Prostate gland (tissue), 2 donors: Measurements from ENCODE around the gene NARS2. TPM values are rescaled to one million over a fixed set of nuclear protein-coding genes. Genes with fewer than 3 reads are reported as not detected.
"Not testable (repeated sequence)": the region's sequence is repeated elsewhere in the genome, so short reads cannot be mapped to it uniquely, and the experiment has no call there.

Experiments
- DNase-seq: peaks from one replicate; pipeline ENCODE4 v3.0.0-alpha.2; 2019; ENCODE audit warnings: low spot score
- H3K27ac ChIP-seq, 2 donors: fragments of 200-600 bp; sonication (generic); 2 replicates each; pipeline ENCODE4 v1.5.1; 2017 to 2019
- H3K27me3 ChIP-seq: fragments of 200-600 bp; sonication (generic); replicated peaks from 2 replicates; pipeline ENCODE4 v1.5.1; 2019; ENCODE audit not compliant: insufficient read depth
- H3K36me3 ChIP-seq, 2 donors: fragments of 200-600 bp; sonication (generic); 1 replicate in 1 of 2; 2 replicates in 1 of 2; pipeline versions ENCODE4 v1.5.1 to v1.8.1; 2017 to 2019
- H3K4me1 ChIP-seq: fragments of 200-600 bp; sonication (generic); replicated peaks from 2 replicates; pipeline ENCODE4 v1.5.1; 2019
- H3K4me3 ChIP-seq, 2 donors: fragments of 200-600 bp; sonication (generic); 2 replicates each; pipeline ENCODE4 v1.5.1; 2017 to 2019
- H3K9me3 ChIP-seq: fragments of 200-600 bp; sonication (generic); 2 replicates; pipeline ENCODE4 v1.5.1; 2017
- CTCF ChIP-seq, 4 experiments: fragments of 200-600 bp in 2 of 4; fragments of 450-650 bp in 2 of 4; sonication (generic) in 2 of 4; IDR thresholded peaks; 1 replicate in 3 of 4; 2 replicates in 1 of 4; pipeline ENCODE4 v1.5.1; 2016 to 2019; ENCODE audit warnings: antibody characterized with exemption in 4 of 4, mild to moderate bottlenecking in 2 of 4, moderate library complexity in 2 of 4
- POLR2A ChIP-seq: fragments of 450-650 bp; IDR thresholded peaks from one replicate; pipeline ENCODE4 v1.6.1; 2016; ENCODE audit warnings: antibody characterized with exemption, mild to moderate bottlenecking
- POLR2AphosphoS5 ChIP-seq: sonication (generic); formaldehyde crosslinking; IDR thresholded peaks from one replicate; pipeline ENCODE4 v1.6.1; 2017; ENCODE audit warnings: antibody characterized with exemption
- WGBS: methylation state at CpG from one replicate; pipeline ENCODE4 v1.1.5; 2018; 5-methylcytosine and 5-hydroxymethylcytosine counted together
- intact Hi-C: fragments of 100-400 bp; cut with DNase I; formaldehyde crosslinking; loops from one replicate; pipeline ENCODE4 v1.14.2; 2022
- total RNA-seq, 2 donors: library from RNA; depleted of rRNA; stranded (reverse); fragments of >200 nt; gene quantifications; one replicate each; pipeline ENCODE4 v1.1.0, GENCODE V29; 2016

The NARS2 gene
- total RNA-seq, 2 donors from 2014 or later, result 21.8 to 25.2 TPM

- DNase-seq, result no peak
- Histone ChIP-seq H3K4me3 (no peak overlapping the region), H3K36me3 (no peaks in the 10 kb centered on the region), H3K4me1 (no peaks in the 10 kb centered on the region), H3K9me3 (no peaks in the 10 kb centered on the region), H3K27me3 (no peaks in the 10 kb centered on the region), H3K27ac (no peak overlapping the region)
- TF ChIP-seq POLR2AphosphoS5, result no peak
- TF ChIP-seq CTCF (IDR thresholded peaks at IDR 0.05), result no peak
- TF ChIP-seq POLR2A, result no peak
- intact Hi-C loops, result no loop called here
- 81% methylated on average over 5 of the region's 5 CpGs for WGBS
These were observed 38.7 kb upstream of the NARS2 start for GRCh38 chr11:78613378-78613813.

- no peaks in the 10 kb centered on the region for H3K36me3 ChIP-seq
- no peaks in the 10 kb centered on the region for H3K4me1 ChIP-seq
- no peaks in the 10 kb centered on the region for H3K27me3 ChIP-seq
- no peak overlapping the region for H3K27ac ChIP-seq
- WGBS, result 75% methylated on average over 4 of the region's 4 CpGs
- intact Hi-C loops, result no loop called here
- H3K9me3 ChIP-seq, result no peaks in the 10 kb centered on the region
- TF ChIP-seq CTCF (IDR thresholded peaks at IDR 0.05) (no peak), POLR2A (no peak), POLR2AphosphoS5 (no peak)
- no peak overlapping the region for H3K4me3 ChIP-seq
- no peak for DNase-seq
These were observed 38.2 kb upstream of the NARS2 start for GRCh38 chr11:78612721-78613377.

- H3K27ac ChIP-seq, intact Hi-C loops, H3K9me3 ChIP-seq, DNase-seq, H3K4me1 ChIP-seq, H3K4me3 ChIP-seq, H3K36me3 ChIP-seq, H3K27me3 ChIP-seq: not testable (repeated sequence)
- 95% methylated on average over 5 of the region's 5 CpGs for WGBS
These were observed 34.7 kb upstream of the NARS2 start for GRCh38 chr11:78609321-78609720.

- Histone ChIP-seq H3K27me3 (peaks cover 3% of the 10 kb centered on the region), H3K27ac (no peak overlapping the region), H3K4me3 (no peak overlapping the region), H3K9me3 (no peaks in the 10 kb centered on the region), H3K4me1 (no peaks in the 10 kb centered on the region), H3K36me3 (no peaks in the 10 kb centered on the region)
- no peak for TF ChIP-seq POLR2AphosphoS5
- no peak for TF ChIP-seq CTCF (IDR thresholded peaks at IDR 0.05)
- TF ChIP-seq POLR2A, result no peak
- intact Hi-C loops, result no loop called here
- DNase-seq, result no peak
These were observed 33.0 kb upstream of the NARS2 start for GRCh38 chr11:78607696-78608095.

- no peaks in the 10 kb centered on the region for H3K36me3 ChIP-seq
- TF ChIP-seq POLR2AphosphoS5 (no peak), POLR2A (no peak)
- no peaks in the 10 kb centered on the region for H3K9me3 ChIP-seq
- no peak for DNase-seq
- no peak overlapping the region for H3K4me3 ChIP-seq
- H3K4me1 ChIP-seq, result no peaks in the 10 kb centered on the region
- peaks cover 5% of the 10 kb centered on the region for H3K27me3 ChIP-seq
- no peak overlapping the region for H3K27ac ChIP-seq
- WGBS, result 29% methylated on average over 3 of the region's 3 CpGs
- intact Hi-C loops, result no loop called here
These were observed 32.0 kb upstream of the NARS2 start for GRCh38 chr11:78606667-78607066.

GRCh38 chr11:78605296-78605695 lies 30.6 kb upstream of the NARS2 start:
- H3K4me3 ChIP-seq, result no peak overlapping the region
- no peak overlapping the region for H3K27ac ChIP-seq
- TF ChIP-seq CTCF (IDR thresholded peaks at IDR 0.05) (no peak), POLR2AphosphoS5 (no peak), POLR2A (no peak)
- intact Hi-C loops, result no loop called here
- H3K27me3 ChIP-seq, result peaks cover 5% of the 10 kb centered on the region
- no peaks in the 10 kb centered on the region for H3K9me3 ChIP-seq
- H3K4me1 ChIP-seq, result no peaks in the 10 kb centered on the region
- DNase-seq, result no peak
- no peaks in the 10 kb centered on the region for H3K36me3 ChIP-seq
- WGBS, result 77% methylated on average over 7 of the region's 7 CpGs
